DMS53 treated with DMSO at 0.1 percent for 48 hours (cell line): ENCODE results near the gene BHLHA15.
A peak's percentile ranks its signal among the peaks of the same experiment; 100 is the strongest.

Experiments
- DNase-seq: peaks from one replicate; lab custom pipeline; 2025; ENCODE audit not compliant: unreplicated experiment; lab: John Stamatoyannopoulos, UW

The BHLHA15 gene

DNA sequence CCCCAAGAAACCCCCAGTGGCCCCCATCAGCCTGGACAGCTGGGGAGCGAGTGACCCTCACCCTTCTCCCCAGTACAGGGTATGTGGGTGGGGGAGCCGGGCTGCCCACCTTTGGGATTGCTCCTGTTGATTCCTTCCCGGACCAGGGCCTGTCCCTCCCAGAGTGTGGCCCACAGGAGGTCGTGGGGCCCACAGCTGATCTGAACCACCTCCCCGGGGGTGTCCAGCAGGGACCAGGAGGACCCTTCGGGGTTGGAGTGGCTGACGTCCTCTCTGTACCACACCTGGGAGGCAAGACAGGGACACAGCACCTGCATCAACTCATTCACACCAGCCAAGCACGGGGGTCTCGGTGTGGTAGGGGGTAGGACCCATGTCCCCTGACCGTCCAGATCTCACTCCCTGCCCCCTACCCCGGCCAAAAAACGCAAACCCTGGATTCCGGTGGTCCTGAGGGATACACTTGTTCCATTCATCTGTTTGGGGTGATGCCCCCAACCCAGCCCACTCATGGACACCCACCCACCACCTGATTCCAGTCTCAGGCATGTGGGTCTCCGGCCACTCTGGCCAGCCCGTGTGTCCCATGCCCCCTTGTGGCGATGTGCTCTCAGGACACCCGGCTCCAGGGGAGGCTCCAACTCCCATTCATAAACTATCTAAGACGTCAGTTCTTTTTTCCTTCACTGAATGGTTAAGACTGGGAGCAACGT, 29.9 kb downstream of the BHLHA15 start:
- DNase-seq: peak; percentile 41

DNA sequence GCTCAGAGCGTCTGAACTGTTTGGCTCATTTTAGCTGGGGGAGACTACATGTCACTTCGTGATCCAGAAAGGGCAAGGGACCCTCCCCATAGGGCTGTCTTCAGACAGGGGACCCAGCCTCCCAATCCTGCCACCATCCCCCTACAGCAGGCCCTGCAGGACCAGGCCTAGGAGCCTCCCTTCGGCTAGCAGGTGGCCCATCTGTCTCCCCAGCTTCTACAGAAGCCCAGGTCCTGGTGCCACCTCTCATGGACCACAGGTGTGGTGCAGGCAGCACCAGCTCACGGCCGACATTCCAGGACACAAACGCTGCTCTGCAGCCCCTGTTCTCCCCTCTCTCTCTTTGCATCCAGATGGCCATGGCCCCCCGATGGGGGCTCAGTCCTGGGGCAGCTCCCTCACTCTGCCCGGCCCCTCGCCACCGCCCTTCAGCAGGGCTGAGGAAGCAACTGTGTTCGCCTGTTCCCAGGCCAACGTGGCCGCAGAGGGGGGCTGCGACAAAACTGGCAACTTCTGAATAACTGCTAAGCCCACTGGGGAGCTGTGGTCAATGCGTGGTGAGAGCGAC, 30.5 kb downstream of the BHLHA15 start:
- no peak for DNase-seq

DNA sequence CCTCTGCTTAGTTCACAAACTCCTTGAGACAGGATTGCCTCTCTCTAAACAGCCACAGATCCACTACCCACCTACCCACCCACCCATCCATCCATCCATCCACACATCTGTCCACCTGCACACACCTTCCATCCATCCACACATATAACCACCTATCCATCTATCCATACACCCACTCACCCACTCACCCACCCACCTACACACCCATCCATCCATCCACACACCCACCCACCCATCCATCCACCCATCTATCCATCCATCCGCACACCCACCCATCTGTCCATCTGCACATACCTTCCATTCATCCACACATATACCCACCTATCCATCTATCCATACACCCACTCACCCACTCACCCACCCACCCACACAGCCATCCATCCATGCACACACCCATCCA, 31.1 kb downstream of the BHLHA15 start:
- no peak for DNase-seq

DNA sequence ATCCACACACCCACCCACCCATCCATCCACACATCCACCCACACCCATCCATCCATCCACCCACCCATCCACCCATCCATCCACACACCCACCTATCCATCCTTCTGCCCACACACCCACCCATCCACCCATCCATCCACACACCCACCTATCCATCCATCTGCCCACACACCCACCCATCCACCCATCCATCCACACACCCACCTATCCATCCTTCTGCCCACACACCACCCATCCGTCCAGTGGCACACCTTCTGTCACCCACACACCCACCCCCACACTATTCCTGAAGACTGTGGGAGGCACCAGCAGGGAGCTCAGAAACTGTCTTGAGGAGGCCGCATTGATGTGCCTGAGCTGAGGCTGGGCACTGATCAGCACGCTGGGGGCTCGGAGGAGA, 31.7 kb downstream of the BHLHA15 start:
- DNase-seq: no peak

DNA sequence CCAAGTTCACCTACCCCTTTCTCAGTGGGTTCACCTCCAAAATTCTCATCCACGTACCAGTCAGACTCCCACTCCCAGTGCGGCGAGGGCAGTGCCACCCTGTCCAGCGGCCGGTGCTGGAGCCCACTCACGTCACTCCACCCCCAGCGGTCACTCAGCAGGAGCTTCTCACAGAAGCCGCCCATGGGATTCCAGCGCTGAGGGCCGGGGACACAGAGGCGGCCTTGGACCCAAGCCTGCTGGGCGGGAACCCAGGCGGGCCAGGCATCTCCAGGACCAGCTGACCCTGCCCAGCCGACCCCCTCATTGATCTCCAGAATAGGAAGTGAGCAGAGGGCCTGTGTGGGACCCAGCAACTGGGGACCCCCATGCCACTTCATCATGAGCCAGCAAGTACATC, 33.6 kb downstream of the BHLHA15 start:
- no peak for DNase-seq

DNA sequence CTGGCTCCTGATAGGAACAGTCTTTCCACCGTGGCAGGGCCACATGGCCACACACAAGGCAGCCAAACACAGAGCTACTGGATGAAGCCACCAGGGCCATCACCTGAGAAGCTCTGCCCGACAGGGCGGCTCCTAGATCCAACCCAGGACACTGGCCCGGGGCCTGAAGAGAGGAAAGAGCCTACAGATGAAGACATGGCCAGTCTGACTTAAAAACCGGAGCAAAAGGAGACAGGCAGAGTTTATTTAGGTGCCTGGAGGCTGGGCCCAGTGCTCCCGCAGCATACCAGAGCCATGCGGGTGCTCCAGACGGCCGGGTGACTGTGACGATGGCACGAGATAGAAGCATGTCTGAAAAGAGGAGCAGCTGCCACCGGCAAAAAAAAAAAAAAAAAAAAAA, 36.9 kb downstream of the BHLHA15 start:
- DNase-seq: no peak

DNA sequence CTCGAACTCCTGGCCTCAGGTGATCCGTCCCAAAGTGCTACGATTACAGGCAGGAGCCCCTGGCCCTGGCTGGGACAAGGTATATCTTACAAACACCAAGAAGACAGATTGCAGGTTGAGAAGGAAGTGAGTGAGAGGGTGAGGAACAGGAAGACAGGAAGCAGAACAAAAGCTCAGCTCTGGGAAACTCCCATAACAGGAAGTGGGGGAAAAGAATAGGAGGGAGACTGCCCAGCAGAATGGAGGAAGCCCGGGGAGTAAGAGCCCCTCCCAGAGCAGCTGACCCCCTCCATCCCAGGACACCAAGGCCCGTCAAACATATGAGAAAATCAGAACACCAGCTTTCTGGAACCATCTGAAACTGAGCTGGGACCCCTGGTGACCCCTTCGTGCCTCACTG, 37.9 kb downstream of the BHLHA15 start:
- DNase-seq: no peak

DNA sequence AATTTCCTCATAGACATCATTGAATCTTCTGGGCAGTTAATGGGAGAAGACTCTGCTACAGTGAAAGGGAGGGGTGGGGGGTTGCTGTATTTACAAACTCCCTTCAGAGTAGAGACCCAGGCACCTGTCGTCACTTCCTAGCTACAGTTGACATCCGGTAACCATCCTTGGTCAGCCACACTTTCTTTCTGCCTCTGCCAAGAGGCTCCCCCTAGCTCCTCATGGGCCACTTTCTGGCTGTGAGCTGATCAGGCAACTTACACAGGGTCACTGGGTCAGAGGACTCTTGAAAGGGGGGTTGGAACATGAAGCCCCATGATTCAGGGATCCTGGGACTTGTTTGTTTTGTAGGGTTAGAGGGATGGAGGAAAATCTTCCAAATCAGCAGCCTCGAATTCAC, 39.5 kb downstream of the BHLHA15 start:
- peak; percentile 26 for DNase-seq

DNA sequence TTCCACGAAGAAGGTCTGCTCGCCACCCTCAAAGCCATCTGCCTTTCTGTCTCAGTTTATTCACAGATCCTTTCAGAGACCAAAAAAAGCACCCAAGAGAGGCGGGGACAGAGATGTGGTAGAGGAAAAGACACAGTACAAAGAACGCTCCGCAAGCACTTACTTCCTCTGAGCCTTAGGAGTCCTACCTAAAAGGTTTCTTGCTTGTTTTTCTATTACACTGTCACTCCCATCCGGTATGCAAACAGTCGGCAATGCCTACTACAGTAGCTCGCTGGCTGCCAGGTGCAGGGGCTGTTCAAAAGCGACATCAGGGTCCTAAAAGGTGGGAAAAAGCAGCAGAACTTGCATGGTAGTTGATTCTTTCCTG, 40.0 kb downstream of the BHLHA15 start:
- no peak for DNase-seq

DNA sequence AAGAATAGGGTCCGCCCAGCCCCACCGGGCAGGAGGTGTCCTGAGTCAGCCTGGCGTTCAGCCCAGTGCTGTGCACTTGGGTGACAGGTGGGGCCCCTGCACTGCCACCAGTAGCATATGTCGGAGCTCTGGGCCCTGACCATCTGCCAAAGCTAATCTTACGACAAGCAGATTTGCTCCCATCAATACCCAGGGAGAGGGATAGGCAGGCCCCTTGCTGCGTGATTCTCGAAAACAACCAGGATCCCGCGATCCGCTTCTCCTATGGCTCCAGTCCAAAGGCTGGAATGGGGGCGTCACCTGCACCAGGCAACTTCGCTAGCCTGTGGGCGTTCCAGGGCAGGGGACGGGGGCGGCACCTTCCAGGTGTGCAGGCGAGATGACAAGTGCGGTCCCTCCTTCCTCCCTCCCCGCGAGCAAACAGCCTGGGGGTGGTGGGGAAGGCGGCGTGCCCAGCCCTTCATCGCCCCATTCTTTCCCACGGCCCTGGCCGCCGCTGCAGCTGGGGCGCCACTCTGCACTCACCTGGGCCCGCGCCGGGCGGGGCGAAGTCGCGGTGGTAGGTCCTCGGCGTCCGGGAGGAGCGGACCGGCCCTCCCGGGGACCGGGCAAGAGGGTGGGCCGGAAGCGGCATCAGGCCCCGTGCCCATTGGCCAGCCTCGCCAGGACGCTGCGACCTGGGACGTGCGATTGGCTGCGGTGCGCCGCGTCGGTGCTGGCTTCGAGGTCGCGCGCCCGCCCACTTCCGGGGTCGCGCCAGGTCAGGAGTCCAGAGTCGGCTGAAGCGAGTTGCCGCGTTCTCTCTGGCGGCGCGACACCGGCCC, 40.6 kb downstream of the BHLHA15 start, which contains the start of gene TECPR1:
TSS of gene TECPR1 (minus strand) at position 632 of the 824 bp plus-strand sequence. CDS start 6,086 bp downstream, outside the sequence.
- DNase-seq: peak; percentile 97

DNA sequence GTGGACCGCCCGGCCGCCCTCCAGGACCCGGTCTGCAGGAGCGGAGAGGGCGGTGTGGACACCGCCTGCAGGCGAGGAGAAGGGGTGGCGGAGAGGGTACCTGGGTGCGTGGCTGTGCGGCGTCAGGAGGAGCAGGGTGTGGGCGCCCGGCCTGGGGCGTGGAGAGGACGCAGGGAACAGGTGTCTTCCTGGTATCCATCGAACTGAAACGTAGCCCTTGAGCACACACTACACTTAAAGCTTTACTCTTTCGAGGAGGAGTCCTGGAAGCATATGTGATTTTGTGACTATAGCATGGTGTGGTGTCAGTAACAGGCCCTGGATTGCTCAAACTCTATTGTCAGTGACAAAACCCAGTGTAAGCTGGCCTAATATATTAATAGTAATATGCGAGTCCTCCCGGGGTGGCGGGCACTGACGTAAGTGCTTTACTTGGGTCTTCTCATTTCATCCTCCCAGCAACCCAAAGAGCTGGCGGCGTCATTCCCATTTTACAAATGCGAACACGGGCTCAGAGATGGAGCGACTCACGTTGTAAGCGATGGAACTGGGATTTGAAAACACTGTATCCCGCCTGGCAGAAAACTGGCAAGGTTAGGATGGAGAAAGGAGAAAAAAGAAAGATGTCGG, 41.3 kb downstream of the BHLHA15 start:
- DNase-seq: peak; percentile 71

DNA sequence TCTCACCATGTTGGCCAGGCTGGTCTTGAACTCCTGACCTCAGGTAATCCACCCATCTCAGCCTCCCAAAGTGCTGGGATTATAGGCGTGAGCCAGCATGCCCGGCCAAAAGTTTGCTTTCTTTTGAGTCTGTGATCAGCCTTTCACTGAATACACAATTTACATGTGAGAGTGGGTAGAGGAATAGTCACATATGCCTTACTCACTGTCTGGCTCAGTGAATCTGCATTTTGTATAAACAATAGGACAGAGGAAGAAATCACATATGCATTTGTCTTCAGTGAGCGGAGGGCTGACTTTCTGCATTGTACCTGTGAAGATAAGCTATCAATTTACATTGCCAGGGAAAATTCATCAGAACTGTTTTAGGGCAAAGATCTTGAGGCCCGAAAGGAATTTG, 43.3 kb downstream of the BHLHA15 start:
- no peak for DNase-seq

DNA sequence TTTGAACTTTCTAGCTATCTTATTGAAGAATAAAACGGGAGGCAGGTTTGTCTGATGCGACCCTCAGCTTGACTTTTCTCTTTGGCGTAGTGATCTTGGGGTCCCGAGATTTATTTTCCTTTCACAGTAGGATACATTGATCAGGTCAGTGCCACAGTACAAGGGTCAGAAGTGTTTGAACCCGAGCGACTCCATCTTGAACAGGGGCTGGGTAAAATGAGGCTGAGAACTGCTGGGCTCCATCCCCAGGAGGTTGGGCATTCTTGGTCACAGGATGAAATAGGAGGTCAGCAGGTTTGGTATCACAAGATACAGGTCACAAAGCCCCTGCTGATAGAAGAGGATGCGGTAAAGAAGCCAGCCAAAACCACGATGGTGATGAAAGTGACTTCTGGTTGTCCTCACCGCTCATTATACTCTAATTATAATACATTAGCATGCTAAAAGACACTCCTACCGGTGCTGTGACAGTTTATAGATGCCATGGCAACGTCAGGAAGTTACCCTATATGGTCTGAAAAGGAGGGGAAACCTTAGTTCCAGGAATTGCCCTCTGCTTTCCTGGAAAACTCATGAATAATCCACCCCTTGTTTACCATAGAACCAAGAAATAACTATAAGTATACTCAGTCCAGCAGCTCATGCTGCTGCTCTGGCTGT, 43.8 kb downstream of the BHLHA15 start:
- no peak for DNase-seq

DNA sequence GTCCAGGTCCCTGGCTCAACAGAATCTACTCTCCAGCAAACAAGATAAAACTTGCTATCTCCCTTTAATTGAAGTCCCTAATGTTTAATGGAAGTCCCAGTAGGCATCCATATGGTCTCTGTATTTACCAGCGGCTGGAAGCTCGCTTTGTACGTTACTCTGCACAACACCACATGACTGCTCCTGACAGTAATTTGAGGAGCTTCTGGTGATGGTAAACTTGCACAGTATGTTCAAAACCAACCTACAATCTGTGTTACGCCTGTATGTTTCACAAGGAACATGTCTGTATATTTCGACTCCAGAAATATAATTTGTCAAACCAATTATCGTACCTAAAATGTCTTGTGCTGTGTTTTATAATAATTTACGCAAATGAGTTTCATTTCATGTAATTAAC, 45.2 kb downstream of the BHLHA15 start:
- DNase-seq: no peak

DNA sequence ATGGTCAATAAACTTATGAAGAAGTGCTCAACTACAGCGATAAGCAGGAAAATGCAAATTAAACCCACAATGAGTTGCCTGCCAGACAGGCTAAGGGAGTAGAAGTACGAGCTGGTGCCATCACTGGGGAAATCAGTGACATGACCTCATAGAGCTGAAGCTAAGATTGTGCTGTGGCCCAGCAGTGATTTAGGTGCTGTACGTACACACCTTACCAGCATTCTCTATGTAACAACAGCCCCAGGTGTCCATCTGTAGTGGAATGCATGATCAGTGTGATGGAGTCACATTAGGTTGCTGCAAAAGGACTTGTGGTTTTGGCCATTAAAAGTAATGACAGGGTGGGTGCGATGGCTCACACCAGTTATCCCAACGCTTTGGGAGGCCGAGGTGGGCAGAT, 46.5 kb downstream of the BHLHA15 start:
- DNase-seq: no peak
